Measurements from ENCODE around the gene ACSS1.
A peak's percentile ranks its signal among the peaks of the same experiment; 100 is the strongest.

ACSS1 gene

DNA sequence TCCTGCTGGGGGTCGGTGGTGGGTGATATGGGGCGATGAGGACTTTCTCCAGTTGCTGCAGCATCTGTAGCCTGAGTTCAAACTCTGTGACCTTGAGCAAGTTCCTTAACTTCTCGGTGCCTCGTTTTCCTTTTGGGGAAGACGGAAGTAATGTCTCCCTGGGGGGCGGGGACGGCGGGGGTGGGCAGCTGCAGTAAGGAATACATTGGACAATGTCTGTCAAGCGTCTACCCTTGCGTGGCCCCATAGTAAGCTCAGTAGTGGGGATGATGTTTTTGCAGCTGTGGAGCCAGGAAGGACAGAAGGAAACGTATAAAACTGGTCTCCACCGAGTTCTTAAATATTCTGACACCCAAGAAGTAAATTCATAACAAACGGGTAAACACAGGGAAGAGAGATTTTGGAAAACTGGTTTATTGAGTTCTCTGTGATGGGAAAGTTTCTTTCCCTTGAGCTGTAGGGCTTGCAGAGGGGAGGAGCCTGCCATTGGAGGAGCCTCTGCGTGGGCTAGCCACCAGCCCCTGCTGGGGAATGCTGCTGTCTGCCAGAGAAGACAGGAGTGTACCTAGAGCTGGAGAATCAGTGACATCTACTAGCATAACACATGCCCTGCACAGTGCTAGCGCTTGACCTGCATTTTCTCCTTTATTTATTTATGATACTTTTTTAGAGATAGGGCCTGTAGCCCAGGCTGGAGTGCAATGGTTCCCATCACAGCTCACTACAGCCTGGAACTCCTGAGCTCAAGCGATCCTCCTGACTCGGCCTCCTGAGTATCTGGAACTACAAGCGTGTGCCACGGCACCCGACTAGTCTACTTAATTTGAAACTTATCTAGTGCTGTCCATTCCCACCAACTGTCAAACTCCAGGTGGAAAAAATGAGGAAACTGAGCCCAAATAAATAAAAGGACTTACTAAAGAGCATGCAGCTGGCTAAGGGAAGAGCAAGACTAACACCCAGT, 1.2 kb upstream of the ACSS1 start:
- peak in 1 of 2 experiments; percentile 52 for DNase-seq

- peak; percentile 24 to 87 for DNase-seq
Observed at GRCh38 chr20:25057234-25058050, 497 bp downstream of the ACSS1 start.

DNA sequence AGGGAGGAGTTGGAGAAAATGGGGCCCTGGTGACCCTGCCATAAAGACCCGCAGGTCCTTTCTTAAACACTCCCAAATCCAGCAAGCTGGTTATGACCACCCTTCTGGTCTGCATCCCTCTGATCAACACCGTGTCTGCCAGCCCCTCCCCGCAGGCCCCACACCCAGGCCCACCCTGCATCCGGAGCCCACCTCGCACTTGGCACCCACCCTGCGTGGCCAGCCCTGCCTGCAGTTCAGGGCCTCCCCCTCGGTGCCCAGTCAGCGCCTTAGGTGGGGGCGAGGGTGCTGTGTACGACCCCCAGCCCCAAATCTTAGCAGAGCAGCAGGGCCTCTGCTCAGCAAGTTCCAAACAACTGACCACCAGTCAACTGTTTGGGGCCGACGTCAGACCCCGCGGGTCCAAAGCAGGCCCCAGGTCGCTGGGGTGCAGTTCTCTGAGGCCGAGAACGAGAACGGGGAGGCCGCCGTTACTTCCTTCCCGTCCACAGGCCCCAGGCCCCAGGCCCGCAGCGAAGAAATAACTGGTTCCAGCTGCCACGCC, 1.2 kb downstream of the ACSS1 start:
- DNase-seq: no peak

GRCh38 chr20:25055711-25056495, 2.0 kb downstream of the ACSS1 start:
- no peak for DNase-seq

GRCh38 chr20:25054995-25055629, 2.8 kb downstream of the ACSS1 start:
- DNase-seq: peak in 1 of 2 experiments; percentile 54

- DNase-seq: no peak
Observed at GRCh38 chr20:25054096-25054820, 3.7 kb downstream of the ACSS1 start.

GRCh38 chr20:25053255-25054031, 4.5 kb downstream of the ACSS1 start:
- DNase-seq: no peak

DNA sequence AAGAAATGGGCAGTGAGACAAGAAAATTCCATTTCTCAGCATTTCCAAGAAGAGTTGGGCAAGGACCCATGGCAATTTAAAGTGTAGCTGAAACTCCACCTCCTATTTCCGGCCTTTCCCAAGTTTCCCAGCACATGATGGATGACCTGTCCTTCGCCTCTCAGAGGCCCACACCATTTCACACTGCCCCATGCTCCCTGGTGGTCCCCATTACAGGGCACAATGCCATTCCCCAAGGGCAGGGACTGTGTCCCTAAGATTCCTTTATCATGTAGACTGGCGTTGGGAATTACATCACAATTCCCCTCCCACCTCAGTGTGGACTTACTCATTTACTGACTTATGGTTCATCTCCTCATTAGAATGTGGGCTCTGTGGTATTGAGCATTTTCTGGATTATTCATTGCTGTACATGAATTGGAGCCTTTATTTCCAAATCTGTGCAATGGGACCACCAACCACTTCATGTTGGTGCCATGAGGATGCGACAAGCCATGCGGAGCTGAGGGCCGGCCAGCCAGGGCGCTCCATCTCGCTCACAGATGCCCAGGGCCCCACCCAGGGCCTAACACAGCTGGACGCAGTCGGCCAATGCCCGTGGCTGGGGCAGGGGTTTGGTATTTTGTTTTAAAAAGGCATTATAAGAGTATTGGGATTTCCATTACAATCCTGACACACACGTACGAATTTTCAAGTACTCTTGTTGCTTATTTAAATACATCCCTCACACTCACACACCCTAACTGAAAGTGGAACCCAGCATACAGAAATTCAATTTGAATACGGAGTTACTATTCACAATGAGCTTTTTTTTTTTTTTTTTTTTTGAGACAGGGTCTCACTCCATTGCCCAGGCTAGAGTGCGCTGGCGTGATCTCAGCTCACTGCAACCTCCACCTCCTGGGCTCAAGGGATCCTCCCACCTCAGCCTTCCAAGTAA, 5.4 kb downstream of the ACSS1 start:
- DNase-seq: peak; percentile 28 to 57

GRCh38 chr20:25051386-25052155, 6.4 kb downstream of the ACSS1 start:
- DNase-seq: no peak

DNA sequence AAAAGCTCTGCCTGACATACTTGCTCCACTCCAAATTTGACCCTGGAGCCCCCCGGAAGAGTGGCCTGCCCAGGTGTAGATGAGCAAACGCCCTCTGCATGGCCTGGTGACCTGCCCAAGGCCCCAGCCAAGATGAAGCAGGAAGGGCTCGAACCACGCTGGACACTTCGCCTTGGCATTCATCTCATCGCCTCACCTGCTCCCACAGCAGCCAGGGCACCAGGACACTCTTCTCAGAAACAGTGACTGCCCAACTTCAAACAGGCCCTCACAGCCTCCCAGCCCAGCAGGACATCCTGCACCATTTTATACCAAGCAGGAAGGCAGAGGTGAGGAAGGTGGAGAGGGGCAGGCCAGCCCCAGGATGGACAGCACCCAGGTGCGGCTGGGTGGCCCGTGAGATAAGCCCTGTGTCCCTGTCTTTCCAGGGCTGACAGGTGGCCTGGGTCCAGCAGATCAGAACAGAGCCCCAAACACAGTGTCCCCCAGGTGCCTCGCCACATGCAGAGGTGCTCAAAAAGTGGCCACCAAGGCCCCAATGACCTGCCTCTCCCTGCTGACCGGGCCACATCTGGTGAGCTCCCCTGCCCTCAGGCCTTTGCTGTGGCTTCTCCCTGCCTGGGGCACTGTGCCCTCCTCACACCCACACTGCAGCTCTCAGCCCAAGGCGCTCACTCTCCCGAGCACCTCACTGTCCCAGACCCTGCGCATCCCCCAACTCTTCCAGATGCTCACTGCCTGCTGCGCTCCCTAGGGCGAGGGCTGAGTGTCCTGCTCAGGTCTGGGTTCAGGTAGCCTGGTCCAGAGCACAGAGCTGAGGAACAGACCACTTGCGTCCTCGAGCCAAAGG, 7.2 kb downstream of the ACSS1 start:
- DNase-seq: no peak

- peak in 1 of 2 experiments; percentile 41 for DNase-seq
Observed at GRCh38 chr20:25050082-25050481, 7.9 kb downstream of the ACSS1 start.

GRCh38 chr20:25049261-25050060, 8.5 kb downstream of the ACSS1 start:
- DNase-seq: no peak

- DNase-seq: no peak
Observed at GRCh38 chr20:25048519-25048952, 9.4 kb downstream of the ACSS1 start.

DNA sequence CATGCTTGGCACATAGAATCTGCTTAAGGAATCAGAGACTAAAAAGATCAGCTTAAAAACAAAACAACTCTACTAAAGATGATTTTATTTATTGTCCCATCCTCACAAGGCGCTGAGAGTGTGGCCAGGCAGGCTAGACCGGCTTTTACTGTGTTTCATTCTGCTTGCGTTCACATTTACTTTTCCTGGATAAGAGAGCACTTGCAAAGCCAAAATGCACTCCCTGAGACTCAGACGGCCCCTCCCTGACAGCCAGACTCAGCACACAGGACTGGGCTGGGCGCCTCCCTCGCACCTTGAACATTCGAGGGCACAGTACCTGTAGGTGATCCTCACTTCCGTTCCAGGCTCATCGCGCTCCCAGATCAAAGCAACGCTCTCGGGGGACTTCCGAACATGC, 10.2 kb downstream of the ACSS1 start:
- DNase-seq: no peak

DNA sequence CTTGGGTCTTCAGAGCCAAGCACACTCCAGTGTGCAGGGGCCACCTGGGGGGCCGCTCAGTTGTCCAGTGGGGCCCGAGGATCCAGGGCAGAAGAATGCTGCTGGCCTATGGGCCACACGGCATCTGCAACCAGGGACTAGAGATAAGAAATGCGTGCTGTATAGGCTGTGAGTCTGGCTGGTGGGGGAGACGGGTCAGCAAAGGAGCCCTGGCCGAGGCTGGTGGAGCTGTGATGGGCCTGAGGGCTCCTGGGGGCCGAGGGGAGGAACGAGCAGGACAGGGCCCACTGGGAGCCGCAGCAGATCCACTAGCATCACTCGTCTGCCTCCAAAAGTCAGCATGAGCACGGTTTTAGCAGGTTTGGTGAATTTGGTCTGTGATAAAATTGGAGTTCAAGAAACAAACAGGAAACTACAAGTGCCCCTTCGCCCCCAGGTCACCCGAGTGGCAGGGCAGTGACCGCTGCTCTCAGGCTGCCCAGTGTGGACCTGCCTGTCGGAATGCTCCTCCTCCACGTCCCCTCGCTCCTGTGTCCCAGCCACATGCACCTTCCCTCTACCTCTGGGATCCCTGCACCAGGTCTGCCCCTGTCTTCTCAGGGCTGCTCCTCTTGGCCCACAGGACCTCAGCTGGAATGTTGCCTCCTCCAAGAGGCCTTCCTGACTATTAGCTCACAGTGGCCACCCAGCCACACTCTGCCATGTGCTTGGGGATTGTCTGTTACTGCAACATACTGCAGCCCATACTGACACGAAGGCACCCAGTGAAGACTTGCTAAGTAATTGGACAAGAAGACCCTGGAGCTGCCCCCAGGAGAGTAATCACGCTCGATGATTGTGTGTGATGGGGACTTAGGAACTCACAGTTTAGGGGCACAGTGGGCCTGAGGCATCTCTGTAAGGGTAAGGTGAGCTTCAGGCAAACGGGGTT, 10.9 kb downstream of the ACSS1 start:
- no peak for DNase-seq

All from NCI-H526 (cell line).